Measurements from ENCODE around the gene PRDM16. TPM values are rescaled to one million over a fixed set of nuclear protein-coding genes. Genes with fewer than 3 reads are reported as not detected.

Gene PRDM16
- total RNA-seq, 1 experiment from 2014 or later, result 0.17 TPM

GRCh38 chr1:3240524-3241235, 171.7 kb downstream of the PRDM16 start:
- no peak overlapping the region for H3K27ac ChIP-seq (ENCODE audit: insufficient read length, low read depth, low read length)
- H3K9me3 ChIP-seq (ENCODE audit: control insufficient read depth, low read depth, low read length), result no peaks in the 10 kb centered on the region
- no peak overlapping the region for H3K23ac ChIP-seq (ENCODE audit: insufficient read length, low read depth, low read length)
- H3K27me3 ChIP-seq (ENCODE audit: insufficient read depth, low read length), result no peaks in the 10 kb centered on the region
- H3K27ac Mint-ChIP-seq, result no peak overlapping the region
- no peak overlapping the region for H2BK120ac ChIP-seq (ENCODE audit: low read depth, low read length, poor library complexity, severe bottlenecking)
- no CpG with 5 or more reads among the region's 47 CpGs for WGBS (ENCODE audit: extremely low coverage, insufficient read length, low lambda C conversion rate)
- DNase-seq, result peak; percentile 55
- H3T11ph ChIP-seq (ENCODE audit: low read length), result no peak overlapping the region
- no peak overlapping the region for H4K91ac ChIP-seq (ENCODE audit: insufficient read length, low read depth, low read length)
- no peak overlapping the region for H3K18ac ChIP-seq (ENCODE audit: insufficient read length, low read depth, low read length)
- no peak overlapping the region for H2BK12ac ChIP-seq (ENCODE audit: insufficient read length, low read depth, low read length)
- no peaks in the 10 kb centered on the region for H4K20me1 ChIP-seq (ENCODE audit: control insufficient read depth, insufficient read depth, insufficient read length)
- no peak overlapping the region for H3K4me2 ChIP-seq (ENCODE audit: insufficient read depth, insufficient read length, low read length)
- no peak overlapping the region for H2BK5ac ChIP-seq (ENCODE audit: insufficient read length, low read length)
- H3K14ac ChIP-seq (ENCODE audit: insufficient read depth, low read length), result no peak overlapping the region
- no peak overlapping the region for H2AFZ ChIP-seq (ENCODE audit: low read length)
- no peaks in the 10 kb centered on the region for H3K23me2 ChIP-seq (ENCODE audit: insufficient read length, low read depth, low read length, poor library complexity, severe bottlenecking)
- H2AK5ac ChIP-seq (ENCODE audit: insufficient read length, low read length), result no peak overlapping the region
- no peak overlapping the region for H4K8ac ChIP-seq (replicated peaks; ENCODE audit: insufficient read length, low read depth, low read length)
- peaks cover 5 to 7% of the 10 kb centered on the region in 2 experiments for H3K4me1 Mint-ChIP-seq
- H3K36me3 Mint-ChIP-seq (ENCODE audit: insufficient read depth in 1 of 3, low read depth in 3 of 3), result no peaks in the 10 kb centered on the region
- no peak overlapping the region for H3K4me3 Mint-ChIP-seq
- H3K9me3 Mint-ChIP-seq, result no peaks in the 10 kb centered on the region
- H4K5ac ChIP-seq (ENCODE audit: insufficient read length, low read depth, low read length), result no peak overlapping the region
- no peaks in the 10 kb centered on the region for H3K79me1 ChIP-seq (ENCODE audit: insufficient read depth, low read depth, low read length, poor library complexity, severe bottlenecking)
- H3K4ac ChIP-seq (ENCODE audit: low read depth, low read length), result no peak overlapping the region
- no peak for TF ChIP-seq CTCF (conservative IDR thresholded peaks at IDR 0.05)
- H2BK20ac ChIP-seq (ENCODE audit: low read depth, low read length, poor library complexity, severe bottlenecking), result no peak overlapping the region
- H3K27me3 Mint-ChIP-seq (ENCODE audit: low read depth), result peaks cover 3% of the 10 kb centered on the region
- H2BK15ac ChIP-seq (ENCODE audit: low read depth, low read length), result no peak overlapping the region
- H3K56ac ChIP-seq (ENCODE audit: insufficient read length, low read depth, low read length), result no peak overlapping the region
- H3K79me2 ChIP-seq (ENCODE audit: insufficient read depth, low read length), result no peaks in the 10 kb centered on the region
- H3K9ac ChIP-seq (ENCODE audit: extremely low read depth, insufficient read length, low read length), result no peak overlapping the region
- no peaks in the 10 kb centered on the region for H3K4me1 ChIP-seq (ENCODE audit: insufficient read depth, low read length)

Data from H9 (cell line).